Naive thymus-derived CD4-positive, alpha-beta T cell (primary cell): ENCODE measurements around the gene DPYSL4. TPM values are rescaled to one million over a fixed set of nuclear protein-coding genes. Genes with fewer than 3 reads are reported as not detected.

Source experiments
- ATAC-seq: fragments of 150-1000 bp; cut with Tn5 transposase; 2 replicates; pipeline ENCODE4 v1.10.0; 2021; ENCODE audit warnings: mild to moderate bottlenecking, moderate library complexity
- CTCF ChIA-PET: fragments of 350-600 bp; sonication (Branson Sonifier 250); formaldehyde crosslinking; loops from one replicate; lab custom pipeline; 2021; ENCODE audit warnings: antibody characterized with exemption; lab: Charles Lee
- POLR2A ChIA-PET: fragments of 350-600 bp; sonication (Branson Sonifier 250); formaldehyde crosslinking; loops from one replicate; lab custom pipeline; 2021; ENCODE audit warnings: antibody characterized with exemption, inconsistent platforms; lab: Charles Lee
- DNase-seq, 9 donors: peaks; one replicate each; pipeline versions ENCODE4 v3.0.0 to v3.0.0-alpha.2; 2020 to 2022; ENCODE audit warnings: mixed read lengths in 1 of 9
- H3K27ac ChIP-seq: one replicate; pipeline ENCODE4 v1.7.0; 2013; ENCODE audit warnings: mild to moderate bottlenecking, low read depth, low read length, moderate library complexity
- H3K27me3 ChIP-seq, 2 donors: one replicate each; pipeline ENCODE4 v1.7.0; 2013; ENCODE audit warnings: low read length in 2 of 2, mild to moderate bottlenecking in 2 of 2, moderate library complexity in 2 of 2; ENCODE audit not compliant: control insufficient read depth in 2 of 2, insufficient read depth in 2 of 2
- H3K36me3 ChIP-seq, 3 experiments: 1 replicate in 2 of 3; 2 replicates in 1 of 3; pipeline ENCODE4 v1.7.0; 2013; ENCODE audit warnings: low read length in 3 of 3, mild to moderate bottlenecking in 3 of 3, moderate library complexity in 1 of 3; ENCODE audit not compliant: insufficient read depth in 3 of 3, control insufficient read depth in 2 of 3
- H3K4me1 ChIP-seq, 2 donors: one replicate each; pipeline ENCODE4 v1.7.0; 2013; ENCODE audit warnings: low read length in 2 of 2, mild to moderate bottlenecking in 2 of 2, moderate library complexity in 1 of 2; ENCODE audit not compliant: control insufficient read depth in 2 of 2, insufficient read depth in 2 of 2
- H3K4me3 ChIP-seq: 2 replicates; pipeline ENCODE4 v1.7.0; 2013; ENCODE audit warnings: mild to moderate bottlenecking, low read length
- H3K9me3 ChIP-seq, 3 experiments: 1 replicate in 2 of 3; 2 replicates in 1 of 3; pipeline ENCODE4 v1.7.0; 2013; ENCODE audit warnings: low read length in 3 of 3; ENCODE audit not compliant: control insufficient read depth in 2 of 3
- H3K27ac Mint-ChIP-seq, 9 donors: one replicate each; pipeline ENCODE4 v1.8.0; 2020 to 2022; ENCODE audit warnings: mixed read lengths in 9 of 9, mild to moderate bottlenecking in 8 of 9, moderate library complexity in 5 of 9, inconsistent platforms in 2 of 9
- H3K27me3 Mint-ChIP-seq, 5 donors: one replicate each; pipeline ENCODE4 v1.8.0; 2021 to 2022; ENCODE audit warnings: mixed read lengths in 5 of 5, mild to moderate bottlenecking in 1 of 5
- H3K36me3 Mint-ChIP-seq, 5 donors: one replicate each; pipeline ENCODE4 v1.8.0; 2020 to 2022; ENCODE audit warnings: mixed read lengths in 5 of 5, mild to moderate bottlenecking in 3 of 5, inconsistent platforms in 1 of 5
- H3K4me1 Mint-ChIP-seq, 7 donors: one replicate each; pipeline ENCODE4 v1.8.0; 2020 to 2022; ENCODE audit warnings: mixed read lengths in 7 of 7, mild to moderate bottlenecking in 3 of 7, inconsistent platforms in 1 of 7
- H3K4me3 Mint-ChIP-seq, 10 donors: one replicate each; pipeline ENCODE4 v1.8.0; 2020 to 2022; ENCODE audit warnings: mild to moderate bottlenecking in 10 of 10, mixed read lengths in 10 of 10, moderate library complexity in 6 of 10, inconsistent platforms in 2 of 10
- H3K9me3 Mint-ChIP-seq, 11 donors: one replicate each; pipeline ENCODE4 v1.8.0; 2020 to 2022; ENCODE audit warnings: mixed read lengths in 11 of 11, mild to moderate bottlenecking in 4 of 11, inconsistent platforms in 1 of 11, moderate library complexity in 1 of 11
- intact Hi-C, 2 donors: fragments of 100-400 bp; cut with micrococcal nuclease; formaldehyde crosslinking; loops; one replicate each; pipeline ENCODE4 v1.15.1; 2023
- polyA plus RNA-seq, 2 donors: library from polyadenylated mRNA; unstranded; fragments of 300-500 nt; fragmentation: Illumina TruSeq; gene quantifications; one replicate each; pipeline ENCODE4 v1.2.3, GENCODE V29; 2021
- total RNA-seq, 6 experiments: library from RNA in 5 of 6; stranded (reverse) in 5 of 6; gene quantifications; 1 replicate in 5 of 6; 2 replicates in 1 of 6; pipeline ENCODE4 v1.2.3 and lab custom pipeline; 2021 to 2026

DPYSL4 gene
- total and polyA plus RNA-seq, 7 experiments from 2014 or later: 0.35 to 60.0 (median 9.4) TPM

GRCh38 chr10:132166216-132166950 is 20.4 kb upstream of the DPYSL4 start:
- peaks cover 15 to 34% (median 31%) of the 10 kb centered on the region in 7 donors for H3K4me1 Mint-ChIP-seq
- Histone ChIP-seq H3K27ac (no peak overlapping the region), H3K27me3 (no peaks in the 10 kb centered on the region), H3K4me3 (no peak overlapping the region), H3K36me3 (no peaks in the 10 kb centered on the region), H3K4me1 (peaks cover 14 to 22% of the 10 kb centered on the region in 2 donors), H3K9me3 (no peaks in the 10 kb centered on the region)
- ChIA-PET CTCF (no interaction called here), POLR2A (no interaction called here)
- no peak for DNase-seq
- no peak for ATAC-seq
- intact Hi-C loops: no loop called here
- peak overlapping the region in 1 of 10 donors; percentile 0 for H3K4me3 Mint-ChIP-seq
- H3K27me3 Mint-ChIP-seq: no peaks in the 10 kb centered on the region
- peaks cover 0 to 4% (median 0%) of the 10 kb centered on the region in 11 donors for H3K9me3 Mint-ChIP-seq
- H3K36me3 Mint-ChIP-seq: peaks cover 0 to 3% (median 0%) of the 10 kb centered on the region in 5 donors
- peak overlapping the region in 5 of 9 donors; percentile 12 to 61 (median 39) for H3K27ac Mint-ChIP-seq

DNA sequence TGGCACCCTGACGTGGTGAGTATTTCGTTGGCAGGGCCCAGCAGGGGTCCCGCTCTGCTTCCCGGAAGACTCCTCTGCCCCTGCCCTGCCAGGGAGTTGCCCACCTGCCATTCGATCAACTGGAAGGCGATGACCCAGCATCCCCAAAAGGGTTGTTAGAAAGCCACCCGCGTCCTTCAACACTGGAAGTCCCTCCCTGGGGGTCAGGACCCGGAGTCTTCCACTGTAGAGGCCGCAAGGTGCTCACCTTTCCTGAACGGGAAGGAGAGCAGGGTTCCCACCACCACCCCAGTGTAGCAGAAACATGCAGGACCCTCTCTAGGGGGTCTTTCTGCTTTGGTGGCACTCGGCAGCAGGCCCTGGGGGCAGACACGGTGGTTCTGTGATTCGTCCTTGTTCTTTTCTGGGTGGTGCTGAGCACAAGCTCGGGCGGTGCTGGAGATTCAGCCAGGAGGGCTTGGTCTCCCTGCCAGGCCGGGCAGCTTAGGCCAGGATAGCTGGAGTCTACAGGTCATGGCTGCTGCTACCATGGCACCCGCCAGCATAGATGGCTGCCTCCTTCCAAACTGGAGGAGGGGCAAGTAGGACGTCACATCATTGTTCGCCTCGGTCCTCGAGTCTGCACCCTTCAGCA is 19.6 kb upstream of the DPYSL4 start:
- Mint-ChIP-seq H3K36me3 (no peaks in the 10 kb centered on the region), H3K27ac (peak overlapping the region in 3 of 9 donors; percentile 1 to 61 (median 37)), H3K4me3 (peak overlapping the region in 1 of 10 donors; percentile 0), H3K27me3 (no peaks in the 10 kb centered on the region), H3K4me1 (peaks cover 10 to 29% (median 25%) of the 10 kb centered on the region in 7 donors), H3K9me3 (peaks cover 0 to 2% (median 0%) of the 10 kb centered on the region in 11 donors)
- Histone ChIP-seq H3K9me3 (no peaks in the 10 kb centered on the region), H3K4me1 (peaks cover 7 to 15% of the 10 kb centered on the region in 2 donors), H3K4me3 (no peak overlapping the region), H3K27ac (no peak overlapping the region), H3K27me3 (no peaks in the 10 kb centered on the region), H3K36me3 (no peaks in the 10 kb centered on the region)
- ChIA-PET POLR2A (no interaction called here), CTCF (no interaction called here)
- DNase-seq (no peak), ATAC-seq (no peak)
- intact Hi-C loops: no loop called here

DNA sequence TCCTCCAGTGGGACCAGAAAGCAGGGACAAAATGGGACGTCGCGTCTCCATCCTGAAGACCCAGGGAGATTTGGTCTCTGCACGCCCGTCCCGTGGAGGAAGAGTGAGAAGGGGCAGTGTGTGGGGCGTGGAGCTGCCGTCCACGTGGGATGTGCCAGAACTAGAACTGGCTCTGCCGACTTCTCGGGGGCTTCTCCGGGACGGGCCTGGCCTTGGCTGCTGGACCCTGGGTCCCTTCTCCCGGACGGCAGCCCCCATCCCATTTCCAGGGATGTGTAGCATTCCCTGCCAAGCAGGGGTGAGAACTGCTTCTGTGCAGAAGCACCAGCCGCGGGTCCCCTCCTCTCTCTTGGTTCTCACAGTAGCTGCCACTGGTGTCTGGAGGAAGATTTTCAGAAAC is 18.8 kb upstream of the DPYSL4 start:
- Histone ChIP-seq H3K27ac (no peak overlapping the region), H3K9me3 (no peaks in the 10 kb centered on the region), H3K27me3 (no peaks in the 10 kb centered on the region), H3K4me1 (peaks cover 0 to 7% of the 10 kb centered on the region in 2 donors), H3K36me3 (no peaks in the 10 kb centered on the region), H3K4me3 (no peak overlapping the region)
- ATAC-seq (no peak), DNase-seq (no peak)
- H3K9me3 Mint-ChIP-seq: peaks cover 0 to 2% (median 0%) of the 10 kb centered on the region in 11 donors
- peaks cover 9 to 25% (median 19%) of the 10 kb centered on the region in 7 donors for H3K4me1 Mint-ChIP-seq
- no peaks in the 10 kb centered on the region for H3K27me3 Mint-ChIP-seq
- POLR2A ChIA-PET: no interaction called here
- CTCF ChIA-PET: no interaction called here
- no peak overlapping the region for H3K4me3 Mint-ChIP-seq
- intact Hi-C loops: no loop called here
- no peak overlapping the region for H3K27ac Mint-ChIP-seq
- no peaks in the 10 kb centered on the region for H3K36me3 Mint-ChIP-seq

GRCh38 chr10:132168571-132169030 is 18.1 kb upstream of the DPYSL4 start:
- no peak for DNase-seq
- no peak overlapping the region for H3K27ac ChIP-seq
- intact Hi-C loops: no loop called here
- H3K36me3 ChIP-seq: no peaks in the 10 kb centered on the region
- ChIA-PET POLR2A (no interaction called here), CTCF (no interaction called here)
- H3K36me3 Mint-ChIP-seq: peaks cover 0 to 4% (median 0%) of the 10 kb centered on the region in 5 donors
- no peak overlapping the region for H3K27ac Mint-ChIP-seq
- H3K4me1 Mint-ChIP-seq: peaks cover 12 to 28% (median 17%) of the 10 kb centered on the region in 7 donors
- peaks cover 0 to 7% (median 0%) of the 10 kb centered on the region in 11 donors for H3K9me3 Mint-ChIP-seq
- no peak overlapping the region for H3K4me3 ChIP-seq
- H3K9me3 ChIP-seq: no peaks in the 10 kb centered on the region
- no peaks in the 10 kb centered on the region for H3K27me3 ChIP-seq
- no peak for ATAC-seq
- H3K4me3 Mint-ChIP-seq: no peak overlapping the region
- H3K4me1 ChIP-seq: peaks cover 0 to under 1% of the 10 kb centered on the region in 2 donors
- peaks cover 0 to 5% (median 0%) of the 10 kb centered on the region in 5 donors for H3K27me3 Mint-ChIP-seq

GRCh38 chr10:132169031-132169765 is 17.6 kb upstream of the DPYSL4 start:
- Histone ChIP-seq H3K27me3 (no peaks in the 10 kb centered on the region), H3K36me3 (no peaks in the 10 kb centered on the region), H3K4me3 (no peak overlapping the region), H3K4me1 (no peaks in the 10 kb centered on the region), H3K9me3 (no peaks in the 10 kb centered on the region), H3K27ac (no peak overlapping the region)
- H3K27ac Mint-ChIP-seq: no peak overlapping the region
- peaks cover 0 to 4% (median 0%) of the 10 kb centered on the region in 5 donors for H3K36me3 Mint-ChIP-seq
- intact Hi-C loops: no loop called here
- H3K4me3 Mint-ChIP-seq: no peak overlapping the region
- DNase-seq (no peak), ATAC-seq (no peak)
- POLR2A ChIA-PET: no interaction called here
- peaks cover 0 to 5% (median 0%) of the 10 kb centered on the region in 5 donors for H3K27me3 Mint-ChIP-seq
- peaks cover 11 to 24% (median 15%) of the 10 kb centered on the region in 7 donors for H3K4me1 Mint-ChIP-seq
- CTCF ChIA-PET: no interaction called here
- peaks cover 0 to 10% (median 0%) of the 10 kb centered on the region in 11 donors for H3K9me3 Mint-ChIP-seq

DNA sequence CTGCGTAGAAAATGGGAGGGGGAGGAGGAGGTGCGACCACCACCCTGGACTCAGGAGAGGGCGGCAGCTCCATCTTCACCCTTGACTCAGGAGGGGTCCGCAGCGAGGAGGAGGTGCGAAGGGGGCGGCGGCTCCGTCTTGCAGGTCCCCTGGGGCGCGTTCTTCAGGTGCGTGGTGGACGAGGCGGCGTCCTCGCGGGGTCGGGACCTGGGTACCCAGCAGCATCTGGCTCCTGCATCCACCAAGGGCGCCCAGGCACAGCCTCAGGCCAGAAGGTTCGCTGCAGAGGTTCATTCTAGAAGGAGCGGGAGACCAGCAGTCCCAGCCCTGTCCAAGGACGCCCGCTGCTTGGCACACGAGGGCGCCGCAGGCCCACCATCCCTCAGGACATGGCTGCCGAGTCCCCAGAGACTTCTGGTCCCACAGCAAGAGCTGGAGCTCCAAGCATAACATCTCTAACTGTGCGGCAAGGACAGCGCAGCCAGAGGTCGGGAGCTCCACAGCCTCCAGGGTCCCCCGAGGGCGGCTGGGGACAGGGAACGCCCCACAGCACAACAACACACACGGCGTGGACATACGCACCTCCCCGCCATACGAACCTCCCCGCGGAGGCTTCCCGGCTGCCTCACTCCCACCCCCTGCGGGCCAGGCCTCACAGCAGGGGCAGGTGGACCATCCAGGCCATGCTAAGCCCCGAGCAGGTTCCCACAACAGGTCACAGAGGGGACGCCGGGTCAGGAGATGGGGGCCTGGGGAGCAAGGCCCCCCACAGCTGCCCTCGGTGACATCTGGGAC is 16.8 kb upstream of the DPYSL4 start:
- H3K27me3 Mint-ChIP-seq: peaks cover 0 to 12% (median 0%) of the 10 kb centered on the region in 5 donors
- H3K9me3 Mint-ChIP-seq: peaks cover 0 to 14% (median 0%) of the 10 kb centered on the region in 11 donors
- peaks cover 0 to 4% (median 0%) of the 10 kb centered on the region in 5 donors for H3K36me3 Mint-ChIP-seq
- intact Hi-C loops: no loop called here
- Histone ChIP-seq H3K27ac (no peak overlapping the region), H3K27me3 (no peaks in the 10 kb centered on the region), H3K4me3 (no peak overlapping the region), H3K36me3 (no peaks in the 10 kb centered on the region), H3K9me3 (no peaks in the 10 kb centered on the region), H3K4me1 (no peaks in the 10 kb centered on the region)
- no peak overlapping the region for H3K4me3 Mint-ChIP-seq
- ChIA-PET POLR2A (no interaction called here), CTCF (no interaction called here)
- H3K4me1 Mint-ChIP-seq: peaks cover 6 to 27% (median 13%) of the 10 kb centered on the region in 7 donors
- DNase-seq (no peak), ATAC-seq (no peak)
- H3K27ac Mint-ChIP-seq: no peak overlapping the region
